OCI-M2 (cell line): ENCODE data around the gene COL4A1.

Experiments used
- DNase-seq: peaks from one replicate; lab custom pipeline; 2025; ENCODE audit not compliant: unreplicated experiment; lab: John Stamatoyannopoulos, UW

Gene COL4A1

GRCh38 chr13:110261166-110262081 lies 45.5 kb downstream of the COL4A1 start:
- DNase-seq, result no peak

- DNase-seq, result no peak
Observed at GRCh38 chr13:110259651-110260050, 47.3 kb downstream of the COL4A1 start.

- DNase-seq, result no peak
Observed at GRCh38 chr13:110258876-110259631, 47.9 kb downstream of the COL4A1 start.

- DNase-seq, result no peak
Observed at GRCh38 chr13:110257408-110257807, 49.5 kb downstream of the COL4A1 start.

- no peak for DNase-seq
Observed at GRCh38 chr13:110256126-110256905, 50.6 kb downstream of the COL4A1 start.

GRCh38 chr13:110254751-110255553 lies 52.0 kb downstream of the COL4A1 start:
- no peak for DNase-seq

GRCh38 chr13:110254151-110254679 lies 52.7 kb downstream of the COL4A1 start:
- no peak for DNase-seq

- no peak for DNase-seq
Observed at GRCh38 chr13:110251193-110251819, 55.7 kb downstream of the COL4A1 start.

GRCh38 chr13:110250258-110250891 lies 56.6 kb downstream of the COL4A1 start:
- no peak for DNase-seq

GRCh38 chr13:110249326-110249725 lies 57.6 kb downstream of the COL4A1 start:
- no peak for DNase-seq

GRCh38 chr13:110248449-110249143 lies 58.4 kb downstream of the COL4A1 start:
- no peak for DNase-seq

- DNase-seq, result no peak
Observed at GRCh38 chr13:110246530-110246929, 60.4 kb downstream of the COL4A1 start.

GRCh38 chr13:110245416-110245899 lies 61.5 kb downstream of the COL4A1 start:
- DNase-seq, result no peak

- no peak for DNase-seq
Observed at GRCh38 chr13:110244976-110245375, 62.0 kb downstream of the COL4A1 start.

GRCh38 chr13:110244071-110244830 lies 62.7 kb downstream of the COL4A1 start:
- DNase-seq, result no peak

- no peak for DNase-seq
Observed at GRCh38 chr13:110242615-110243014, 64.3 kb downstream of the COL4A1 start.

GRCh38 chr13:110240943-110241342 lies 66.0 kb downstream of the COL4A1 start:
- no peak for DNase-seq

- DNase-seq, result no peak
Observed at GRCh38 chr13:110240352-110240751, 66.6 kb downstream of the COL4A1 start.
